ENCODE results near the gene RPL22. TPM values are rescaled to one million over a fixed set of nuclear protein-coding genes. Genes with fewer than 3 reads are reported as not detected.

The RPL22 gene
- total RNA-seq, 2 experiments from 2014 or later = 399 to 441 TPM

DNA sequence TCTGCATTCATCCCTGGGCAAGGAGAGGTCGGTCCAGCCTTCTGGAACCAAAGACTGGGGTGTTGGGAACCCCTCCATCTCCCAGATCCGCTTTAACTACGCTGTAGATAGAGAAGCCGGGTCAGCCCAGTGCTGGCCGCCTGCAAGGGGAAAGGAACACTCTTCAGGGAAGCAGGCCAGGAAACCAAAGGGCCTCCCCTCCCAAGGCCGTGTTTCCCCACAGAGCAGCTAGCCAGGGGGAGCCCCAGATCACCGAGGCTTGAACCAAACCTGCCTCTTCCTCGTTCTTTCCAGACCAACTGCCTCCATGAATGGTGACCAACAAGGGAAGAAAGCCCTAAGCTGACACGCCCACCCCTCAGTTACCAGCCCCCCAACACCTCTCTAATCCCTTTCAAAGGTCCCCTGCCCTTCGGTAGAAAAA, 18.0 kb downstream of the RPL22 start:
- CTCF ChIA-PET = no interaction called here
- POLR2A ChIA-PET = no interaction called here

DNA sequence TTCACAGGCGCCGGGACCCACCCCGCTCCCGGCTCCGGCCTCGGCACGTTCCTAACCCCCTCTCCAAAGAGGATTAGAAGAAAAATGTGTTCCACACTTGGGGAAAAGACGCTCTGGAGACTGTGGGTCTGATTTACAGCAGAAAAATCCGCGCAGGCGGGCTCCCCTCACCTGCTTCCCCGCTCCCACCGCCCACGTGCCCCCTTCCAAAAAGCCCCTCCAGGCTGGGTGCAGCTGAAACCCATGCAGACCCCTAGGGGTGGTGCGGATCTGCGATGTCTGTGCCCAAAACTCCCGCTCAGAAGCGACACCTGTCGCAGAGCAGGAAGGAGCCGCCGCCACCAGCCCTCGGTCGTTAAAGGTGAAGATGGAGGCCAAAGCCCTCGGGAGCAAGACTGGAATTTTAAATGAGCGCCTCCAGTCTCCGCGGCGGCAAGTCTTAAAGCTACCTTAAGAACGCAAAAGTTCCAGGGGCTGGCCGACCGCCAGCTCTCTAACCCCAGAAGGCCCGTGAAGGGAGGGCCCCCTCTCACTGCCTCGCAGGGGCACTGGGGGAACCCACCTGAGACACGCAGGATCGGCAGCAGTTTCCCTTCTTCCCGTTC, 18.6 kb downstream of the RPL22 start:
- ChIA-PET CTCF (no interaction called here), POLR2A (no interaction called here)

DNA sequence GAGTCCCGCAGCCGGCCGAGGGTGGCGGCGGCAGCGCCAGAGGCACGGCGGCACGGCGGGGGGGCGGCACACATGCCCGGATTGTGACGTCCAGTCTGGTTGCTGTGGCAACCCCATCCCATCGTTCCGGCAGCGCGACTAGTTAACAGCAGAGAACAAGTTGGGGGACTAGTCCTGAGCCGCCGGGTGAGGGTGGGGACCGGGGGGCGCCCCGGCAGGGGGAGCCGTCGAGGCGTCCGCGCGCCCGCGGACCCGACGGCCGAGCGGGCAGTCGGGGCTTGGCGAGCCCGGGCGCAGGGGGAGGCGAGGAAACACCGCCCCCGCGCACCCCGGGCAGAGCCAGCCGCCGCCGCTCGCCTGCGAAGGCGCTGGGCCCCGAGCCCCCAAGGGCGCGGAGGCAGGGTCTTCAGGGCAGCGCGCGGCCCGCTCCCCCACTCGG, 19.1 kb downstream of the RPL22 start, which contains the start of gene CHD5:
CHD5 (minus strand) TSS at position 54 of the 439 bp plus-strand sequence. CDS start 298 bp downstream, outside the sequence.
- POLR2A ChIA-PET = no interaction called here
- CTCF ChIA-PET = no interaction called here

DNA sequence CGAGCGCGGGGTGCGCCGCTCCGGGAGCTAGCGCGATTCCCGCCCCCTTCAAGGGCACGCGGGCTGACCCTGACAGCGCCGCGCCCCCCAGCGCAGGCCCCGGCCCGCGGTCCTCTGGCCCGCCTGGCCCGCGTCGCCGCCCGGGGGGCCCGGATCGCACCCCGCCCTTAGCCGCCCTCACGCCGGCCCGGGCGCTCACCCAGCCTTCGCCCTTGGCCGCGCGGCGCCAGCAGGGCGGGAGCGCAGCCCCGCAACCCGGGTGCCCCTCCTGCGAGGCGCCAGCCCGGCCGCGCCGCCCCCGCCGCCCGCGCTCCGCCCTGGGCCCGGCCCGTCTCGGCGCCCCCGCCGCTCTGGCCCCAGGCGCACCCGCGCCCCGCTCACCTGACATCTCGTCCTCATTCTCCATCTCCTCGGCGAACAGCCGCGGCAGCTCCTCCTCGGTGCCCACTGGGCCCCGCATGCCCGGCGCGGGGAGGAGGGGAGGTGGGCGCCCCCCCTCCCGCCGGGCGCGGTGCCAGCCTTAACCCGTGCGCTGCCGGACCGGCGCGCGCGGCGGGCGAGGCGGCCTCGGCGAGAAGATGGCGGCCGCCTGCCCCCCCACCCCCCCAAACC, 19.7 kb downstream of the RPL22 start:
- POLR2A ChIA-PET = no interaction called here
- CTCF ChIA-PET = no interaction called here

DNA sequence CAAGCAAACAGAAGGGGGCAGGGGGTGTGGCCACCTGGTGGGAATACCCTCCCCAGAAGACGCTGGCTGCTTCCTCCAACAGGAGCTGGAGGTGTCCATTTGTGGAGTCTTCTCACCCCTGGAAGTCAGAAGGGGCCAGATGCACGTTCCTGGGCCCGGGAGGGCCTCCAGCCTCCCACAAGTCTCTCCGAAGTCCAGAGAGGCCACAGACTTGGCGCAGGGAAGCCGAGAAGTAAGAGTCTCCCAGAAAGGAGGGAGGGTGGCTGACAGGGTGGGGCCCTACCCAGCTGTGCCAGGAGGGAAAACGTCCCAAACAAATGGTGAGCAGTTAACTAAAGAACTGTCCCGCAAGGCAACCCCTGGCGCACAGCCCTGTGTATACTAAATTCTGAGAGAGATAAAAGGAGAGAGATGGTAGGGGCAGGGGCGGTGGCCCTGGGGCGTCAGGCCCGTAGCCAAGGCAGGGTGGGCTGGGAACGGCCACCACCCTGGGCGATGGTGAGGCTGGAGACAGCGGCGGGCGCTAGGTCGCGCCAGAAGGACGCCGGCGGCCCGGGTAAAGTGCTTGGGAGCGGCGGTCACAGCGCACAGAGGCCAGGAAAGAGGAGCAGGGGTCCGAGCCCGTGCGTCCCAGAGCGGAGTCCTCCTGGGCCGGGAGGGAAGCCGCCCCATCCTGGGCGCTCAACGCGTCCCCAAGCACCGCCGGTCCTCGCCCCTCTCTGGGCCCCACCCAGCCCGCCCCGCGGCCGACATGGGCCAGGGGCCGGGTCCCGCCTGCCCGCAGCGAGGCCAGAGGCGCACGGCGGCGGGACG, 20.4 kb downstream of the RPL22 start:
- POLR2A ChIA-PET = no interaction called here
- CTCF ChIA-PET = no interaction called here

DNA sequence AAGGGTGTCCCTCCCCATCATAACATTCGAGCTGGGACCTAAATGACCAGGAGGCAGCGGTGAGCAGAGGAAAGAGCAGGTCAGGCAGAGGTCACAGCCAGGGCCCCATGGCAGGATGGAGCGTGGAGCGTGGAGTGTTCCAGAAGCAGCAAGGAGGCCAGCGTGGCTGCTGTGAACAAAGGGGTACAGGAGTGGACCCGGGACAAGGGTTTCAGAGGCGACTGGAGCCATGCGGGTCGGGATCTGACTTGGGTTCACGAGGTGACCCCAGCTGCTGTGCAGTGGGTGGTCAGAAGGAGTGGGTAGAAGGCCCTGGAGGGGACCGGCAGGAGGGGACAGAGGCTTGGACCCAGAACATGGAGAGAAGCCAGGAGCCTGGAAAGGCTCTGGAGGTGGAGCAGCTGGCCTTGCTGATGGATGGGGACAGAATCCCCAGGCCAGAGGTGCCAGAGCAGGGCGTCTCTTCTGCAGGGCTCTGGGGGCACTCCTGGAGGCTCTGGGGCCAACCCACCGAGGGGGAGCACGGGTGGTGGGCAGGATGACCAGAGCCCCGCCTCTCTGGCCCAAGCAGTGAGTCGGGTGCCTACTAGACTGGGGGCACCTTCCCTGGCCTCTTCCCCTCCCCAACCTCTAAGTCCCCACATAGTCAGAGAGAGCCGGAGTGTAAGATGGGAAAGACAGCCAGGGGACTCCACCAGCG, 21.6 kb downstream of the RPL22 start:
- ChIA-PET POLR2A (no interaction called here), CTCF (interaction anchor here (1.5 kb wide), 1 partner anchor 69 kb away, joined by 5 read pairs; no protein-coding TSS in a partner anchor)

DNA sequence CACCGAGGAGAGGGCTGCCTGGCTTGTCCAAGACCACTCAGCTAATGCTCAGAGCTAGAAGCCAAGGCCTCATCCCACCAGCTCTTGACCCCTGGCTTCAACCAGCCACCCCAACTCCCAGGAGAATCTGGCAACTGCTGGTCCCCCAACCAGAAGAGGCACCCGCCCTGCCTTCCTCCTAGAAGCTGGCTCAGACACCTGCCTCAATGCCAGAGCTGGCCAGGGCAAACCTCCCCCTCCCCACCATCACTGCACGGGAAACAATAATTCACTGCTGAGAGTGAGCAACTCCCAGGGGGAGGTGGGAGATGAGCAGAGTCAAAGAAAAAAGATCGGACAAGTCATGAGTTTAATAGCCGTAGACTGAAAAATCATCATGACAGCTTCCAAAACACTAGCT, 22.6 kb downstream of the RPL22 start:
- ChIA-PET POLR2A (no interaction called here), CTCF (interaction anchor here (1.5 kb wide), 1 partner anchor 68 kb away, joined by 5 read pairs; no protein-coding TSS in a partner anchor)

DNA sequence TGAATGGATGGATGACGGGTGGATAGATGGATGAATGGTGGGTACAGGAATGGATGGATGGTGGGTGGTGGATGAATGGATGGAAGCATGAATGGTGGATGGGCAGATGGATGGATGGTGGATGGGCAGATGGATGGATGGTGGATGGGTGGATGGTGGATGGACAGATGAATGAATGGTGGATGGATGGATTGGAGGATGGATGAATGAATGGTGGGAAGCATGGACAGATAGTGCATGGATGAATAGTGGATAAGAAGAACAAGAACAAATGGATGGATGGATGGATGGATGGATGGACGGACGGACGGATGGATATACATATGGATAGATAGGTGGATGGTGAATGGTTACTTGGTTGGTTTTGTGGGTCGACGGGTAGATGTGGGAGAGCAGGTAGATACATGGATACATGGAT, 24.0 kb downstream of the RPL22 start:
- CTCF ChIA-PET = no interaction called here
- POLR2A ChIA-PET = no interaction called here

DNA sequence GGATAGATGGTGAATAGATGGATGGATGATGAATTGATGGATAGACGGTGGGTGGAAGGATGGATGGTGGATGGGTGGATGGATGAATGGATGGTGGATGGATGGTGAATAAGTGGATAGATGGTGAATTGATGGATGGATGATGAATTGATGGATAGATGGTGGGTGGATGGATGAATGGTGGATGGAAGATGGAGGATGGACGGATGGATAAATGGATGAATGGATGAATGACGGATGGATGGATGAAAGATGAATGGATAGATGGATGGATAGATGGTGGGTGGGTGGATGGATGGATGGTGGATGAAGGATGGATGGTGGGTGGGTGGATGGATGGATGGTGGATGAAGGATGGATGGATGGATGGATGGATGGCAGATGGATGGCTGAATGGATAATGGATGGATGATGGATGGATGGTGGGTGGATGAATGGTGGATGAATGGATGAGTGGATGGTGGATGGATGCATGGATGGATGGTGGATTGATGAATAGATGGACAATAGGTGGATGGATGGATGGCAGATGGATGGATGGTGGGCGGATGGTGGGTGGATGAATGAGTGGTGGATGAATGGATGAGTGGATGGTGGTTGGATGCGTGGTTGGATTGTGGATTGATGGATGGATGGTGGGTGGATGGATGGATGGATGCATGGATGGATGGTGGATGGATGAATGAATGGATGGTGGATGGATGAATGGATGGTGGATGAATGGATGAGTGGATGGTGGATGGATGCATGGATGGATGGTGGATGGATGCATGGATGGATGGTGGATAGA, 24.6 kb downstream of the RPL22 start:
- ChIA-PET POLR2A (no interaction called here), CTCF (no interaction called here)

DNA sequence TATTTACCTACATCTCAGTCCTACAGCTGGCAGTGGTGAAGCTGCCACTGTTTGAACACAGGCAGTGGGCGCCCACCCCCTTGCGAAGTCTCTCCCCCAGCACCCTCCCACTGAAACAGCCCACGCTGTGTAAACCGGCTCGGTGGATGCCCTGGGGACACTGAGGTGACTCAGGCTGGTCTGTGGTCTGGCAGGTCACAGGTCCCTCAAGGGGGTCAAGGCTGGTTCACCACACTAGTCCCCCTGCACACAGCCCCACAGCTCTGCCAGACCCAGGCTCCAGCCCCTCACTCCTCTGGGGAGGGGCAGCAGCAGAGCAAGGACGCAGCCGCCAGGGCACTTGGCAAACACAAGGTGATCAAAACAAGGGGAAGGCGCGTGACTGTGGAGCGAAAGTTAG, 26.8 kb downstream of the RPL22 start:
- ChIA-PET CTCF (no interaction called here), POLR2A (no interaction called here)

DNA sequence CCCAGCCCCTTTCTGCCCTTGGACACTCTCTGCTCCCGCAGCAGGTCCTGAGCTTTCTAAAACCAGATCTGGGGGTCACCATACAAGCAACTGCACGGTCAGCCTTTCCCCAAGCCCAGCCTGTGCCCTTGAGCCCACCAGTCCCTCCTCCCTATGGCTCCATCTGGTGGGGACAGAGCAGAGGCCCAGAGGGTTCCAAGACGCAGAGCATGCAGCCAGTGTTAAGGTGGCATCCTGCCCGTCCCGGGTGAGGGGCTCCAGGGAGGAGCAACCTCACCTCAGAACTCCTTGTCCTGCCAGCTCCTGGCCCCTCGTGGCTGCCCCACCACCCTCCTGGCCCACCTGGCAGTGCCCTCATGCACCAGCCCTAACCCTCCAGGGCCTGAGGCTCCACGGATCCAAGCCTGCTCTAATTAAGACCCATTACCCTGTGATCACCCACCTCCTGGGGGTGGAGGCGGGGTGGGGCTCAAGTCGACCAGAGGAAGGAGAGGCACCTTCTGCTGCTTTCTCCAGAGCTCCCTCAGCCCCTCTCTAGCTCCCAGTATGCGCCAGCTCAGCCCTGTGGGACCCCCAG, 27.8 kb downstream of the RPL22 start:
- ChIA-PET POLR2A (no interaction called here), CTCF (no interaction called here)

DNA sequence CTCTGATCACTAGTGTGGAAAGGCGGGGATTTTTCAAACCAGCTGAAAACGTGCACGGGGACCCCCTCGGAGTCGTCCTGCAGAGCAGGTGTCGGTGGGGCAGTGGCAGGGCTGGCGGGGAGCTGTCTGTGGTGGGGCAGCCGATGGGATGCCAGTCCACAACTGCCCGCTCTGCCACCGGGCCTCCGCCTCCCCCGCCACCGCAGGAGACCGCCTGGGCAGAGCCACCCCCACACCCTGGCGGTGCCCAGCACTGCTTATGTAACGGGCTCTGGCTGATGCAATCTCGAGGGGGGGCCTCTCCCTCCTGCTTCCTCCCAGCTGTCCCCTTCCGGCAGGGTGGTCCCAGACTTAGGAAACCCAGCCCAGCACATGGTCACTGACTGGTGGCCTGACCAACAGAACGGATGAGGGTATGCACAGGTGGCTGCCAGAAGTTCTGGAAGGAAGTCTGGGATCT, 28.6 kb downstream of the RPL22 start:
- ChIA-PET CTCF (no interaction called here), POLR2A (no interaction called here)

DNA sequence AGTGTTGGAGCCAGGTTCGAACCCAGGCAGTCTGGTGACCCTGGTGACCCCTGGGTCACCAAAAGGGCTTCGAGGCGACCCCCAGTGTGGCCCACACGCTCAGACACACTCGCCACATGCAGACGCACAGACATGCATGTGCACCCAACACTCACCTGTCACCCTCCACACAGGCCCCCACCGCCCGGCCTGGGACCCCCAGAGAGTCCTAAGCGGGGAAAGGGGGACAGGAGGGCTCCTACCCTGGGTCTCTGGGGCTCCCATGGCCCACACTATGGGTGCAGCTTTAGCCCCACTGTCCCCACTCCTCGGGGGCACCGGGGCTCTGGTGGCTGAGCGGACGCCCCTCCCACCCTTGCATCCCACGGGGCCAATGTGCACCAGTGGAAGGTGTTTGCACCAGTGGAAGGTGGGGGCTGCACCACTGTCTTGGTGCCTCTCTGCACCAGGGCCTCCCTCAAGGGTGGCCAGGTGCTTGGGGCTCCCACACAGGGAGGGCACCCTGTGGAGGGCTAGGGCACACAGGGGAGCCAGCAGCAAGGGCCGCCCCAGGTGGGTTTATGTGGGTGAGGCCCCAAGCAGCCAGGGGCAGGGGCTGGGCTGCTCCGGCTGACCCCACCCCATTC, 29.2 kb downstream of the RPL22 start:
- ChIA-PET CTCF (no interaction called here), POLR2A (no interaction called here)

DNA sequence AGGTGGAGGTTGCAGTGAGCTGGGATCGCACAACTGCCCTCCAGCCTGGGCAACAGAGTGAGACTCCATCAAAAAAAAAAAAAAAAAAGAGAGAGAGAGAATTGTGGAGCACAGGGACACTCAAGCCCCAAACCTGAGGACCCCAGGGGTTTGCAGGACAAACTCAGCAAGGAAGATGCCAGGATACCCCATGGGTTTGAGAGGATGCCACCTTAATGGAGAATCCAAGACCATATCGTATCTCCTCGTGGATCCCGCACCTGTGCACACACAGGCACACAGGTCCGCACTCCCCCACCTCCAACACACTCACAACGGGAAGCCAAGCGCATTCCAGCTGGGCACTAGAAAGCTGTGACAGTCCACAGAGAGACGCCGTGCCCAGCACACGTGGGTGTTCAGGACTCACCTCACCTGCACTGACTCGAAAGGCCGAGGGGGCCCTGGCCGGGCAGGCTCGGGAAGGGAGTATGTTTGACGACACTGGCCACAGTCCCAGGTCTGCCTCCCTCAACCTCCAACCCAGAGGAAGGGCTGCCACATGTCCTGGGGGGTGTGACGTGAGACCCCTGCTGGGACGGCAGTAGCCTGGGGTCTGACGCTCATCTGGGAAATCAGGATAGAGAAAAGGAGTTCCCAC, 30.3 kb downstream of the RPL22 start:
- POLR2A ChIA-PET = no interaction called here
- CTCF ChIA-PET = no interaction called here

DNA sequence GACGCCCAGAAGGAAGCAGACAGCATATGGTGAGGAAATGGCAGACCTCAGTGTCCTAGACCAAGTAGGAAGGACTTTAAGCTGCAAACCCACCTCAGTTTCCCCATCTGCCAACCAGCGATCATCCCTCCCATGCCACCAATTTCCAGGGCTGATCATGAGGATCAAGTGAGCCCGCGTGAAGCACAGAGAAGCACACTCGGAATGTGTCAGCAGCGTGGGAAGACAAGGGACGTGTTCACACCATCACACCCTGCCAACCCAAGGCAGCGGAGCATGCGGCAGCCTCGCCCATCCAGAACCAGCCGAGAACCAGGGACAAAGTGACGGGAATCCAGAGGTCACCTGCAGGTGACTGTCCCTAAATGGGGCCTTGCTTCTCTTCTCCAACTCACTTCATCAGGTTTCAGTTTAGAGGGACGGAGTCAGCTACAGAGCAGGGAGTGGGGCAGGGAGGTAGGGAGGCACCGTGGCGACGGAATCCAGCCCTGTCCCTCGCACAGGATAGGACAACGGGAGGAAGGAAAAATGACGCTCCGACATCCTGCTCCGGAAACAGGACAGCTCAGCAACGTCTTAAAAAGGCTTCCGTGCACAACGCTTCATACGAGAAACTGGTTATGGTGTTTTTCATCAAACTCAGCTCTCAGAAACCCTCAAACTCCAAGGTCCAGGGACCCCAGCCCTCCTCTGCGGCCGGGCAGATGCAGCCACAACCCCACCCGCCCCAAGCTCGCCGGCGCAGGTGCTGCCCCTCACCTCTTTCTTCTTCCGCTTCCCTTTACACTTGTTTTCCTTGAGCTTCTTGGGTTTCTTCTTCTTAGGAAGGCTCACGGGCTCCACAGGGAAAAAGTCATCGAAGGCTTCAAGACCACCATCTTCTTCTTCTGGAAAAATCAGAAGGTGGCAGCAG, 31.7 kb downstream of the RPL22 start:
- POLR2A ChIA-PET = no interaction called here
- CTCF ChIA-PET = no interaction called here

DNA sequence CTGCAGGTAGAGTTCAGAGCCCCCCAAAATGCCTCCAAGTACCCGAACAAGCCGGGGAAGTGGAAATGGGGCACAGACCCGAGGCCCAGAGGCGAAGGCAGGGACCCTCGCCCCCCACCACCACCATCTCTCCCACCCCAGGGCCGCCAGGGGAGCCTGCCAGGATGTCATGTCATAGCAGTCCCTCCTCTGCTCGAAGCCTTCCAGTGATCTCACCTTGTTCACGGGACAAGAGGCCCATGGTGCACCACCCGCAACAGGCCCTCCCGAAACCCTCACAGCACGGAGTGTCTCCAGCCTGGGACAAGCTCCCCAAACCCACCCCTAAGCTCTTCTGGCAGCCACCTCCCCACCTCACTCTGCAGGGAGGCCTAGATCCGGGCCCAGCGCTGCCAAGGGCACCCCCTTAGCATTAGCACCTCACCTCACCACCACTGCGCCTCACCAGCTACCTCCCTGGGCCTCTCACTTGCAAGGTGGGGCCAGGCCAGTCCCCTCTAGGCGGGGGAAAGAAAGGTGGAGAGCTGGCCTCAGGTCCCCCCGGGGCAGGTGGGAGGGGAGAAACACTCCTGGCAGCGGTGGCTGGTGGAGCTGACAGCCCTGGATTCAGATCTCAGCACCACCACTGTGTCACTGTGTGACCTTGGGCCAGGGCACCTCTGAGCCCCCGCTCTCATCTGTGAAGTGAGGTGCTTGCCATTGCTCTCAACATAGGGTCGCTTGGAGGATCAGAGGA, 32.6 kb downstream of the RPL22 start:
- ChIA-PET CTCF (no interaction called here), POLR2A (no interaction called here)

DNA sequence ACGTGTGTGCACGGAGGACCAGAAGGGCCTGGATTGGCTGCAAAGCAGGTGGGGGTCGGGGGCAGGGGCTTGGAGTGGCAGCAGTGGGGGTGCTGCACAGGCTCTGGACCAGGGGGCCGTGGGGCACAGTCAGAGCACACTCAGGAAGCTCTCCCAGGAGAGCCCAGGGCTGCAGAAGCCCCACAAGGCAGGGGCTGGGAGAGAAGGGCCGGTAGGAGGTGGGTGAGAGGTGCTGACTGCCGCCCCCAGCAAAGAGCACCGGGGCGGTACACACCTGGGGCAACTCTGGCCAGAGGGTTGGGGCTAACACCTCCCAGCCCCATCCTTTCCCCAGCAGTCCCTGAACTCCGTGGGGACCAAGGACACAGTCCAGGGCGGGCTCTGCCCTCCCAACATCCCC, 33.2 kb downstream of the RPL22 start:
- POLR2A ChIA-PET = no interaction called here
- CTCF ChIA-PET = no interaction called here
